Measurements from ENCODE around the gene SARM1.

The SARM1 gene

GRCh38 chr17:28390141-28390540 is 18.6 kb downstream of the SARM1 start:
- DNase-seq = no peak
- Mint-ChIP-seq H3K4me3 (no peak overlapping the region), H3K36me3 (ENCODE audit: low read depth) (peaks cover 80% of the 10 kb centered on the region), H3K27ac (no peak overlapping the region), H3K4me1 (ENCODE audit: low read depth) (peaks cover 4% of the 10 kb centered on the region), H3K27me3 (no peaks in the 10 kb centered on the region), H3K9me3 (no peaks in the 10 kb centered on the region)

GRCh38 chr17:28390563-28390962 is 19.1 kb downstream of the SARM1 start:
- no peaks in the 10 kb centered on the region for H3K4me1 Mint-ChIP-seq (ENCODE audit: low read depth)
- no peak overlapping the region for H3K4me3 Mint-ChIP-seq
- H3K27me3 Mint-ChIP-seq = no peaks in the 10 kb centered on the region
- DNase-seq = no peak
- no peaks in the 10 kb centered on the region for H3K9me3 Mint-ChIP-seq
- H3K27ac Mint-ChIP-seq = no peak overlapping the region
- peaks cover 81% of the 10 kb centered on the region for H3K36me3 Mint-ChIP-seq (ENCODE audit: low read depth)

- Mint-ChIP-seq H3K4me3 (no peak overlapping the region), H3K9me3 (no peaks in the 10 kb centered on the region), H3K27ac (no peak overlapping the region), H3K27me3 (no peaks in the 10 kb centered on the region), H3K36me3 (ENCODE audit: low read depth) (peaks cover 83% of the 10 kb centered on the region), H3K4me1 (ENCODE audit: low read depth) (no peaks in the 10 kb centered on the region)
- DNase-seq = no peak
Observed at GRCh38 chr17:28390984-28391383, 19.5 kb downstream of the SARM1 start.

- H3K27ac Mint-ChIP-seq = no peak overlapping the region
- no peak overlapping the region for H3K4me3 Mint-ChIP-seq
- no peaks in the 10 kb centered on the region for H3K9me3 Mint-ChIP-seq
- no peak for DNase-seq
- peaks cover 87% of the 10 kb centered on the region for H3K36me3 Mint-ChIP-seq (ENCODE audit: low read depth)
- no peaks in the 10 kb centered on the region for H3K4me1 Mint-ChIP-seq (ENCODE audit: low read depth)
- H3K27me3 Mint-ChIP-seq = no peaks in the 10 kb centered on the region
Observed at GRCh38 chr17:28391401-28391800, 19.9 kb downstream of the SARM1 start.

GRCh38 chr17:28392491-28392890 is 21.0 kb downstream of the SARM1 start:
- no peak overlapping the region for H3K27ac Mint-ChIP-seq
- H3K9me3 Mint-ChIP-seq = no peaks in the 10 kb centered on the region
- no peaks in the 10 kb centered on the region for H3K4me1 Mint-ChIP-seq (ENCODE audit: low read depth)
- peaks cover 89% of the 10 kb centered on the region for H3K36me3 Mint-ChIP-seq (ENCODE audit: low read depth)
- H3K4me3 Mint-ChIP-seq = no peak overlapping the region
- DNase-seq = no peak
- H3K27me3 Mint-ChIP-seq = no peaks in the 10 kb centered on the region

- Mint-ChIP-seq H3K9me3 (no peaks in the 10 kb centered on the region), H3K36me3 (ENCODE audit: low read depth) (peaks cover 88% of the 10 kb centered on the region), H3K27me3 (no peaks in the 10 kb centered on the region), H3K4me3 (no peak overlapping the region), H3K4me1 (ENCODE audit: low read depth) (no peaks in the 10 kb centered on the region), H3K27ac (no peak overlapping the region)
- DNase-seq = no peak
Observed at GRCh38 chr17:28394337-28395116, 23.0 kb downstream of the SARM1 start.

- DNase-seq = no peak
- peaks cover 84% of the 10 kb centered on the region for H3K36me3 Mint-ChIP-seq (ENCODE audit: low read depth)
- no peaks in the 10 kb centered on the region for H3K27me3 Mint-ChIP-seq
- no peak overlapping the region for H3K27ac Mint-ChIP-seq
- no peak overlapping the region for H3K4me3 Mint-ChIP-seq
- no peaks in the 10 kb centered on the region for H3K4me1 Mint-ChIP-seq (ENCODE audit: low read depth)
- H3K9me3 Mint-ChIP-seq = no peaks in the 10 kb centered on the region
Observed at GRCh38 chr17:28395426-28395825, 23.9 kb downstream of the SARM1 start.

- no peaks in the 10 kb centered on the region for H3K4me1 Mint-ChIP-seq (ENCODE audit: low read depth)
- H3K27ac Mint-ChIP-seq = no peak overlapping the region
- H3K36me3 Mint-ChIP-seq (ENCODE audit: low read depth) = peaks cover 79% of the 10 kb centered on the region
- H3K4me3 Mint-ChIP-seq = no peak overlapping the region
- DNase-seq = no peak
- no peaks in the 10 kb centered on the region for H3K9me3 Mint-ChIP-seq
- no peaks in the 10 kb centered on the region for H3K27me3 Mint-ChIP-seq
Observed at GRCh38 chr17:28395968-28396367, 24.5 kb downstream of the SARM1 start.

- Mint-ChIP-seq H3K36me3 (ENCODE audit: low read depth) (peaks cover 73% of the 10 kb centered on the region), H3K9me3 (no peaks in the 10 kb centered on the region), H3K4me3 (no peak overlapping the region), H3K27me3 (no peaks in the 10 kb centered on the region), H3K4me1 (ENCODE audit: low read depth) (peaks cover 1% of the 10 kb centered on the region), H3K27ac (no peak overlapping the region)
- no peak for DNase-seq
Observed at GRCh38 chr17:28396635-28397239, 25.2 kb downstream of the SARM1 start.

- no peak overlapping the region for H3K27ac Mint-ChIP-seq
- no peak for DNase-seq
- no peak overlapping the region for H3K4me3 Mint-ChIP-seq
Observed at GRCh38 chr17:28397275-28397674, 25.8 kb downstream of the SARM1 start.

GRCh38 chr17:28397687-28398279 is 26.3 kb downstream of the SARM1 start:
- Mint-ChIP-seq H3K9me3 (no peaks in the 10 kb centered on the region), H3K27ac (no peak overlapping the region), H3K27me3 (no peaks in the 10 kb centered on the region), H3K4me1 (ENCODE audit: low read depth) (peaks cover 6% of the 10 kb centered on the region), H3K36me3 (ENCODE audit: low read depth) (peaks cover 70% of the 10 kb centered on the region), H3K4me3 (no peak overlapping the region)
- no peak for DNase-seq

More at GRCh38 chr17:28397275-28397674, 25.8 kb downstream of the SARM1 start:
- Mint-ChIP-seq H3K27me3 (no peaks in the 10 kb centered on the region), H3K4me1 (ENCODE audit: low read depth) (peaks cover 6% of the 10 kb centered on the region), H3K36me3 (ENCODE audit: low read depth) (peaks cover 75% of the 10 kb centered on the region), H3K9me3 (no peaks in the 10 kb centered on the region)

GRCh38 chr17:28398280-28398981 is 26.9 kb downstream of the SARM1 start:
- Mint-ChIP-seq H3K36me3 (ENCODE audit: low read depth) (peaks cover 64% of the 10 kb centered on the region), H3K9me3 (no peaks in the 10 kb centered on the region), H3K27me3 (no peaks in the 10 kb centered on the region), H3K4me1 (ENCODE audit: low read depth) (peaks cover 6% of the 10 kb centered on the region), H3K4me3 (no peak overlapping the region), H3K27ac (peak overlapping the region; percentile 38)
- DNase-seq = no peak

- Mint-ChIP-seq H3K4me3 (no peak overlapping the region), H3K4me1 (ENCODE audit: low read depth) (peaks cover 6% of the 10 kb centered on the region), H3K27ac (peak overlapping the region; percentile 11)
Observed at GRCh38 chr17:28399808-28400207, 28.3 kb downstream of the SARM1 start.

GRCh38 chr17:28402224-28402630 is 30.7 kb downstream of the SARM1 start:
- peaks cover 15% of the 10 kb centered on the region for H3K4me1 Mint-ChIP-seq (ENCODE audit: low read depth)
- no peak overlapping the region for H3K27ac Mint-ChIP-seq
- H3K9me3 Mint-ChIP-seq = no peaks in the 10 kb centered on the region
- no peaks in the 10 kb centered on the region for H3K27me3 Mint-ChIP-seq
- H3K4me3 Mint-ChIP-seq = no peak overlapping the region
- peaks cover 34% of the 10 kb centered on the region for H3K36me3 Mint-ChIP-seq (ENCODE audit: low read depth)
- DNase-seq = no peak

More at GRCh38 chr17:28399808-28400207, 28.3 kb downstream of the SARM1 start:
- H3K36me3 Mint-ChIP-seq (ENCODE audit: low read depth) = peaks cover 53% of the 10 kb centered on the region
- no peaks in the 10 kb centered on the region for H3K9me3 Mint-ChIP-seq
- no peak for DNase-seq
- no peaks in the 10 kb centered on the region for H3K27me3 Mint-ChIP-seq

Data from activated T-cell treated with anti-CD3 and anti-CD28 coated beads, Interleukin-2, amount 50 U/mL, for 24 hours (primary cell).